ENCODE results near the gene RRP1B. TPM values are rescaled to one million over a fixed set of nuclear protein-coding genes. Genes with fewer than 3 reads are reported as not detected.

The RRP1B gene
- polyA plus RNA-seq, 1 donor from 2014 or later = 20.3 TPM

GRCh38 chr21:43653626-43654025 lies 5.7 kb upstream of the RRP1B start:
- no peaks in the 10 kb centered on the region for H3K27me3 ChIP-seq (ENCODE audit: insufficient read depth, low read depth, low read length)
- no peak overlapping the region for H3K27ac ChIP-seq (ENCODE audit: low read length)
- no peaks in the 10 kb centered on the region for H3F3A ChIP-seq (ENCODE audit: insufficient read depth, low read length, poor library complexity, severe bottlenecking)
- no peak overlapping the region for H3K4me2 ChIP-seq (ENCODE audit: low read length)
- H3K9me2 ChIP-seq (ENCODE audit: insufficient read depth, low read length) = no peaks in the 10 kb centered on the region
- H3K36me3 ChIP-seq (ENCODE audit: insufficient read depth, low read length) = no peaks in the 10 kb centered on the region
- H3K4me3 ChIP-seq (ENCODE audit: low read length) = no peak overlapping the region
- no peak for TF ChIP-seq TAF1 (IDR thresholded peaks at IDR 0.05; ENCODE audit: low read depth)
- TF ChIP-seq MXI1 (conservative IDR thresholded peaks at IDR 0.05; ENCODE audit: poor library complexity, severe bottlenecking) = no peak
- no peak for TF ChIP-seq SMC3 (conservative IDR thresholded peaks at IDR 0.05; ENCODE audit: poor library complexity)
- TF ChIP-seq EZH2 (IDR thresholded peaks at IDR 0.05; ENCODE audit: borderline replicate concordance, insufficient read depth, low read length, poor library complexity, severe bottlenecking) = no peak
- TF ChIP-seq, protein P1, sequence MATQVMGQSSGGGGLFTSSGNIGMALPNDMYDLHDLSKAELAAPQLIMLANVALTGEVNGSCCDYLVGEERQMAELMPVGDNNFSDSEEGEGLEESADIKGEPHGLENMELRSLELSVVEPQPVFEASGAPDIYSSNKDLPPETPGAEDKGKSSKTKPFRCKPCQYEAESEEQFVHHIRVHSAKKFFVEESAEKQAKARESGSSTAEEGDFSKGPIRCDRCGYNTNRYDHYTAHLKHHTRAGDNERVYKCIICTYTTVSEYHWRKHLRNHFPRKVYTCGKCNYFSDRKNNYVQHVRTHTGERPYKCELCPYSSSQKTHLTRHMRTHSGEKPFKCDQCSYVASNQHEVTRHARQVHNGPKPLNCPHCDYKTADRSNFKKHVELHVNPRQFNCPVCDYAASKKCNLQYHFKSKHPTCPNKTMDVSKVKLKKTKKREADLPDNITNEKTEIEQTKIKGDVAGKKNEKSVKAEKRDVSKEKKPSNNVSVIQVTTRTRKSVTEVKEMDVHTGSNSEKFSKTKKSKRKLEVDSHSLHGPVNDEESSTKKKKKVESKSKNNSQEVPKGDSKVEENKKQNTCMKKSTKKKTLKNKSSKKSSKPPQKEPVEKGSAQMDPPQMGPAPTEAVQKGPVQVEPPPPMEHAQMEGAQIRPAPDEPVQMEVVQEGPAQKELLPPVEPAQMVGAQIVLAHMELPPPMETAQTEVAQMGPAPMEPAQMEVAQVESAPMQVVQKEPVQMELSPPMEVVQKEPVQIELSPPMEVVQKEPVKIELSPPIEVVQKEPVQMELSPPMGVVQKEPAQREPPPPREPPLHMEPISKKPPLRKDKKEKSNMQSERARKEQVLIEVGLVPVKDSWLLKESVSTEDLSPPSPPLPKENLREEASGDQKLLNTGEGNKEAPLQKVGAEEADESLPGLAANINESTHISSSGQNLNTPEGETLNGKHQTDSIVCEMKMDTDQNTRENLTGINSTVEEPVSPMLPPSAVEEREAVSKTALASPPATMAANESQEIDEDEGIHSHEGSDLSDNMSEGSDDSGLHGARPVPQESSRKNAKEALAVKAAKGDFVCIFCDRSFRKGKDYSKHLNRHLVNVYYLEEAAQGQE (IDR thresholded peaks at IDR 0.05; ENCODE audit: borderline replicate concordance) = no peak
- no peaks in the 10 kb centered on the region for H4K20me1 ChIP-seq (ENCODE audit: insufficient read depth)
- no peaks in the 10 kb centered on the region for H3K9me3 ChIP-seq (ENCODE audit: low read length)
- H3K9ac ChIP-seq (ENCODE audit: low read length) = no peak overlapping the region
- no peaks in the 10 kb centered on the region for H3K79me2 ChIP-seq (replicated peaks; ENCODE audit: insufficient read depth, low read length)
- no peak overlapping the region for H2AFZ ChIP-seq (ENCODE audit: low read depth, low read length)

DNA sequence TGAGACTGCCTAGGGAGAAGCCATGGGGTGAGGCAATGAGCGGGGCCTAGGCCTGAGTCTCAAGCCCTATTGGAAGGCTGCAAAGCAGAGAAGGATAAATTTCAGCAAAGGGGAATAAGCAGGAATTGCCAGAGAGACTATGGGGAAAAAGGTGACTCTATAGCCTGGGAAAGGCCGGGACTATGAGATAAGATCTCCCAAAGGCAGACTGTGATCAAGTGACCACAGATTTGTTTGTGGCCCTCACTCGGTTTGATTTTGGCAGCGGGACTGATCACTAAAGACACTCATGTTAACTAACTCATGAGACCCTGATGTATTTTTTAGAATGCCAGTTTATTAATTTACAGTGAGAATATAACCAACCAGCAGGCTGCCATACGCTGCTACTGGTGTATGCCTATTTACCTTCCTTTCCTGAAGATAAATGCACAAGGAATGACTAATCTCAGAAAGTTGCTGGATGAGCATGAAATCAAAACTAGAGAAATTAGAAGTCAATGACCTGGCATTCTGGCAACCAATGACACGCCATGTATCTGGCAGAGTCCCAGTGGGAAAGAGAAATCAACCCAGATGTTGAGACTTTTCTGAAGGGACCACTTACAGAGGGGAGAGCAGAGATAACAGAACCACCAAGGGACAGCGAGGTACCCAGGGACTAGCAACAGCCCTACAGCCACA lies 4.4 kb upstream of the RRP1B start:
- no peak for TF ChIP-seq EP300 (conservative IDR thresholded peaks at IDR 0.05; ENCODE audit: poor library complexity, severe bottlenecking)
- TF ChIP-seq EZH2 (IDR thresholded peaks at IDR 0.05; ENCODE audit: borderline replicate concordance, insufficient read depth, low read length, poor library complexity, severe bottlenecking) = no peak
- TF ChIP-seq TAF1 (IDR thresholded peaks at IDR 0.05; ENCODE audit: low read depth) = no peak
- H3K4me3 ChIP-seq (ENCODE audit: low read length) = no peak overlapping the region
- no peaks in the 10 kb centered on the region for H3F3A ChIP-seq (ENCODE audit: insufficient read depth, low read length, poor library complexity, severe bottlenecking)
- H3K36me3 ChIP-seq (ENCODE audit: insufficient read depth, low read length) = no peaks in the 10 kb centered on the region
- no peaks in the 10 kb centered on the region for H3K27me3 ChIP-seq (ENCODE audit: insufficient read depth, low read depth, low read length)
- H2AFZ ChIP-seq (ENCODE audit: low read depth, low read length) = no peak overlapping the region
- H4K20me1 ChIP-seq (ENCODE audit: insufficient read depth) = no peaks in the 10 kb centered on the region
- no peaks in the 10 kb centered on the region for H3K79me2 ChIP-seq (replicated peaks; ENCODE audit: insufficient read depth, low read length)
- H3K4me2 ChIP-seq (ENCODE audit: low read length) = no peak overlapping the region
- H3K27ac ChIP-seq (ENCODE audit: low read length) = no peak overlapping the region
- H3K9me2 ChIP-seq (ENCODE audit: insufficient read depth, low read length) = no peaks in the 10 kb centered on the region
- no peak overlapping the region for H3K9ac ChIP-seq (ENCODE audit: low read length)
- H3K9me3 ChIP-seq (ENCODE audit: low read length) = no peaks in the 10 kb centered on the region

DNA sequence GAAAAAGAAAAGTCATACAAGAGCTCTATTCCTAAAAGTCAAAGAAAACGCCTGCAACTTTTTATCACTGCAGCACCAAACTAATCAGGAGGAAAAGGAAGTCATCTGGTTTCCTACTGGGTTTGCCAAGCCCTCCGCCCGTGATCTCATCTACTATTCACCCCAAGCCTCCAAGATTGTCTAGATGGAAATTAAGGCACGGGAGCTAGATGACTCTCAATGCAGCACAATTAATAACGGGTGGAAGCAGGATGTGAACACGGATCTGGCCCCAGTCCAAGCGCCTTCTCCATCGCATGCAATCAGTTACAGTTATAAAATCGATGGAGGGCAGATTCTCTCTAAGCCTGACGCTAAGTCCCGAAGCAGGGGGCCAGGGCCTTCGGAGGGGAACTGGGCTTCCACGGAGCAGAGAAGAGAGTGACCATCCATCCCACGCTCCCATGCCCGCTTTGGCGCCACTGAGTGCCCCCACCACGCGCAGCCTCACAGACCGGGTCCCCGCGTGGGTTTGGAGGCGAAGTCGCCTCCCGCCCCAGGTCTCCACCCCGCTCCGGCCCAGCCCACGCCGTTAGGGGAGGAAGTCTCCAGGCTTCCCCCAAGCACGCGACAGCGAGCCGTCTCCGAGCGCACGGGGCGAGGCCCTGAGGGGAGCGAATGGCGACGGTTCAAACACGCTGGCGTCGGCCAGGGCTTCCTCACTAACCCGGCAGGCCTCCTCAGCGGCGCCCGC lies 1.8 kb upstream of the RRP1B start:
- H4K20me1 ChIP-seq (ENCODE audit: insufficient read depth) = no peaks in the 10 kb centered on the region
- no peak overlapping the region for H3K27ac ChIP-seq (ENCODE audit: low read length)
- no peak overlapping the region for H3K9ac ChIP-seq (ENCODE audit: low read length)
- no peak for TF ChIP-seq CTCF (IDR thresholded peaks at IDR 0.05; ENCODE audit: poor library complexity, severe bottlenecking)
- TF ChIP-seq, protein P1 (IDR thresholded peaks at IDR 0.05; ENCODE audit: borderline replicate concordance) = no peak
- TF ChIP-seq MXI1 (conservative IDR thresholded peaks at IDR 0.05; ENCODE audit: poor library complexity, severe bottlenecking) = no peak
- no peak for TF ChIP-seq TAF1 (IDR thresholded peaks at IDR 0.05; ENCODE audit: low read depth)
- no peak for TF ChIP-seq EP300 (conservative IDR thresholded peaks at IDR 0.05; ENCODE audit: poor library complexity, severe bottlenecking)
- no peak for TF ChIP-seq SMC3 (conservative IDR thresholded peaks at IDR 0.05; ENCODE audit: poor library complexity)
- TF ChIP-seq RAD21 (conservative IDR thresholded peaks at IDR 0.05) = no peak
- TF ChIP-seq EZH2 (IDR thresholded peaks at IDR 0.05; ENCODE audit: borderline replicate concordance, insufficient read depth, low read length, poor library complexity, severe bottlenecking) = no peak
- TF ChIP-seq POLR2AphosphoS5 (IDR thresholded peaks at IDR 0.05) = no peak
- H3K27me3 ChIP-seq (ENCODE audit: insufficient read depth, low read depth, low read length) = no peaks in the 10 kb centered on the region
- no peak overlapping the region for H3K4me2 ChIP-seq (ENCODE audit: low read length)
- no peaks in the 10 kb centered on the region for H3K36me3 ChIP-seq (ENCODE audit: insufficient read depth, low read length)
- no peaks in the 10 kb centered on the region for H3F3A ChIP-seq (ENCODE audit: insufficient read depth, low read length, poor library complexity, severe bottlenecking)
- H3K9me2 ChIP-seq (ENCODE audit: insufficient read depth, low read length) = no peaks in the 10 kb centered on the region
- H3K79me2 ChIP-seq (replicated peaks; ENCODE audit: insufficient read depth, low read length) = peaks cover 16% of the 10 kb centered on the region
- H3K4me3 ChIP-seq (ENCODE audit: low read length) = no peak overlapping the region
- no peak overlapping the region for H2AFZ ChIP-seq (ENCODE audit: low read depth, low read length)
- H3K9me3 ChIP-seq (ENCODE audit: low read length) = no peaks in the 10 kb centered on the region
